SK-N-SH treated with all-trans-retinoic acid at 6 μM for 48 hours (cell line): ENCODE measurements around the gene PGM5.

Source experiments
- ATAC-seq: fragments of 200-7000 bp; cut with Tn5 transposase; 3 replicates; pipeline ENCODE4 v1.9.1; 2020; ENCODE audit warnings: mild to moderate bottlenecking, moderate library complexity
- ARNTL ChIP-seq: fragments of 450-650 bp; formaldehyde crosslinking; IDR thresholded peaks from 2 replicates; pipeline ENCODE4 v1.5.0; 2020; ENCODE audit warnings: low read depth, mild to moderate bottlenecking, moderate library complexity, borderline replicate concordance
- CSDC2 ChIP-seq: fragments of 250-450 bp; sonication (Bioruptor Pico); IDR thresholded peaks from 2 replicates; pipeline ENCODE4 v1.5.0; 2020; ENCODE audit warnings: mild to moderate bottlenecking, moderate library complexity
- ESRRG ChIP-seq: fragments of 250-450 bp; sonication (Bioruptor Pico); IDR thresholded peaks from 2 replicates; pipeline ENCODE4 v1.6.1; 2021; ENCODE audit warnings: mild to moderate bottlenecking
- GLIS3 ChIP-seq: fragments of 250-450 bp; sonication (Bioruptor Pico); IDR thresholded peaks from 2 replicates; pipeline ENCODE4 v1.5.0; 2020; ENCODE audit warnings: mild to moderate bottlenecking, moderate library complexity
- ISL1 ChIP-seq: fragments of 250-450 bp; sonication (Bioruptor Pico); IDR thresholded peaks from 2 replicates; pipeline ENCODE4 v2.1.2; 2022; ENCODE audit warnings: mild to moderate bottlenecking, moderate library complexity
- OSR1 ChIP-seq: fragments of 250-450 bp; sonication (Bioruptor Pico); IDR thresholded peaks from 2 replicates; pipeline ENCODE4 v1.8.0; 2022; ENCODE audit warnings: moderate library complexity, mild to moderate bottlenecking, inconsistent platforms
- PPARA ChIP-seq: fragments of 250-450 bp; sonication (Bioruptor Pico); IDR thresholded peaks from 2 replicates; pipeline ENCODE4 v1.5.0; 2020; ENCODE audit warnings: mild to moderate bottlenecking, borderline replicate concordance
- RARB ChIP-seq: fragments of 250-450 bp; sonication (Bioruptor Pico); IDR thresholded peaks from 2 replicates; pipeline ENCODE4 v1.8.0; 2021; ENCODE audit warnings: mild to moderate bottlenecking, moderate library complexity
- SNAI2 ChIP-seq: fragments of 250-450 bp; sonication (Bioruptor Pico); IDR thresholded peaks from 2 replicates; pipeline ENCODE4 v1.5.0; 2020; ENCODE audit warnings: mild to moderate bottlenecking, moderate library complexity
- TCF4 ChIP-seq: fragments of 250-450 bp; sonication (Bioruptor Pico); IDR thresholded peaks from 2 replicates; pipeline ENCODE4 v1.8.0; 2021; ENCODE audit warnings: mild to moderate bottlenecking, moderate library complexity, borderline replicate concordance
- TOX ChIP-seq: fragments of 250-450 bp; sonication (Bioruptor Pico); IDR thresholded peaks from 2 replicates; pipeline ENCODE4 v1.8.0; 2021; ENCODE audit warnings: mild to moderate bottlenecking, moderate library complexity, borderline replicate concordance
- ZC3H10 ChIP-seq: fragments of 250-450 bp; sonication (Bioruptor Pico); IDR thresholded peaks from 2 replicates; pipeline ENCODE4 v1.5.1; 2021; ENCODE audit warnings: mild to moderate bottlenecking, moderate library complexity
- ZFP3 ChIP-seq: fragments of 250-450 bp; sonication (Bioruptor Pico); IDR thresholded peaks from 2 replicates; pipeline ENCODE4 v1.5.0; 2020; ENCODE audit warnings: mild to moderate bottlenecking, moderate library complexity
- ZFP30 ChIP-seq: fragments of 450-650 bp; formaldehyde crosslinking; IDR thresholded peaks from 2 replicates; pipeline ENCODE4 v1.5.0; 2022; ENCODE audit warnings: mild to moderate bottlenecking, moderate library complexity
- ZNF565 ChIP-seq: fragments of 450-650 bp; formaldehyde crosslinking; conservative IDR thresholded peaks from 2 replicates; pipeline ENCODE4 v1.5.0; 2020; ENCODE audit warnings: low read depth, mild to moderate bottlenecking, moderate library complexity
- ZNF70 ChIP-seq: fragments of 450-650 bp; formaldehyde crosslinking; IDR thresholded peaks from 2 replicates; pipeline ENCODE4 v1.5.0; 2020; ENCODE audit warnings: mild to moderate bottlenecking, moderate library complexity
- ZNF8 ChIP-seq: fragments of 450-650 bp; formaldehyde crosslinking; IDR thresholded peaks from 2 replicates; pipeline ENCODE4 v1.5.0; 2020; ENCODE audit warnings: mild to moderate bottlenecking, moderate library complexity
- TF ChIP-seq, protein P1 (sequence below): fragments of 250-450 bp; sonication (Bioruptor Pico); IDR thresholded peaks from 2 replicates; pipeline ENCODE4 v1.5.1; 2021; ENCODE audit warnings: mild to moderate bottlenecking, moderate library complexity
- TF ChIP-seq, protein P2 (sequence below): fragments of 250-450 bp; sonication (Bioruptor Pico); IDR thresholded peaks from 2 replicates; pipeline ENCODE4 v1.8.0; 2021; ENCODE audit warnings: low read depth, mild to moderate bottlenecking, moderate library complexity, borderline replicate concordance
- TF ChIP-seq, protein P3 (sequence below): fragments of 250-450 bp; sonication (Bioruptor Pico); IDR thresholded peaks from 2 replicates; pipeline ENCODE4 v1.5.1; 2020; ENCODE audit warnings: low read depth, mild to moderate bottlenecking, moderate library complexity
- TF ChIP-seq, protein P4 (sequence below): fragments of 250-450 bp; sonication (Bioruptor Pico); IDR thresholded peaks from 2 replicates; pipeline ENCODE4 v1.8.0; 2020; ENCODE audit warnings: mild to moderate bottlenecking, moderate library complexity, borderline replicate concordance
- TF ChIP-seq, protein P5 (sequence below): fragments of 250-450 bp; sonication (Bioruptor Pico); IDR thresholded peaks from 2 replicates; pipeline ENCODE4 v1.5.0; 2020; ENCODE audit warnings: mild to moderate bottlenecking, moderate library complexity

The PGM5 gene

DNA sequence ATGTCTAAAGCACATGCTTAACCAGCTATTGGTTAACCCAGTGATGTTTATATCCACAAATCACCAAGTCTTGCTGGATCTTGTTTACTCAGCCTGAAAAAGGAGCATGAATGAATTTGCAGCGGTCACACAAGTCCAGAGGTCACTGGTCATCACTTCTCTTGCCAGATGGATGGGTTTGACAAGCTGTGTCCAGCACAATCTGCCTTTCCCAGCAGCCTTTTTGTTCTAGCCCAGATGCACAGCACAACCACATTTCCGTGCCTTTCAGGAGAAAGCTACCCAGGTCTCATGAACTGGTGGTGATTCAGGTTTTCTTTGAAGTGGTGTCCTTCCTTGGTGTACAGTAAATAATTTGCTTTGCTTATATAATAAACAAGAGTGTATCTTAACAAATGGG, 152.1 kb downstream of the PGM5 start:
- ATAC-seq = no peak
- TF ChIP-seq OSR1 (no peak), ISL1 (CRISPR knock-in tag) (no peak), ZNF8 (CRISPR knock-in tag) (no peak), ZNF70 (no peak)
- TF ChIP-seq, protein P1, sequence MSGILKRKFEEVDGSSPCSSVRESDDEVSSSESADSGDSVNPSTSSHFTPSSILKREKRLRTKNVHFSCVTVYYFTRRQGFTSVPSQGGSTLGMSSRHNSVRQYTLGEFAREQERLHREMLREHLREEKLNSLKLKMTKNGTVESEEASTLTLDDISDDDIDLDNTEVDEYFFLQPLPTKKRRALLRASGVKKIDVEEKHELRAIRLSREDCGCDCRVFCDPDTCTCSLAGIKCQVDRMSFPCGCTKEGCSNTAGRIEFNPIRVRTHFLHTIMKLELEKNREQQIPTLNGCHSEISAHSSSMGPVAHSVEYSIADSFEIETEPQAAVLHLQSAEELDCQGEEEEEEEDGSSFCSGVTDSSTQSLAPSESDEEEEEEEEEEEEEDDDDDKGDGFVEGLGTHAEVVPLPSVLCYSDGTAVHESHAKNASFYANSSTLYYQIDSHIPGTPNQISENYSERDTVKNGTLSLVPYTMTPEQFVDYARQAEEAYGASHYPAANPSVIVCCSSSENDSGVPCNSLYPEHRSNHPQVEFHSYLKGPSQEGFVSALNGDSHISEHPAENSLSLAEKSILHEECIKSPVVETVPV (CRISPR knock-in tag) = no peak
- TF ChIP-seq, all 23 proteins: peak for 0

DNA sequence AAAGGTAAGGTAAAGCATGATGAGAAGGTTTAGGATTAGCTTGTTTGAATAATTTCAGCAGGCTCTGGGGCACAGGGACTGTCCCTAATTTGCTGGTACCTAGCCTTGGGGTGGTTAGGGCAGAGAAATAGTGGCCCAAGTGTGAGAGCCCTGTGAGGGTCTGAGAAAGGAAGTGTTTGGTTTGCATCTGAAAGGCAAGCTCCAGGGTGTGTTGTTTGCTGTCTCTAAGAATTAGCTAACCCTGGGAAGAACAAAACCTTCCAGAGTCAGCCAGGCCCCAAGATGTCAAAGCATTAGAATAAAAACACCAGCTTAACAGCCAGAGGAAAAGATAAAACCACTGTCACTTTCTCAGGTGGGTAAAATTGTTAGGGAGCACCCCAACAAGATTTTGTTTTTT, 153.3 kb downstream of the PGM5 start:
- TF ChIP-seq RARB (CRISPR knock-in tag) (no peak), SNAI2 (CRISPR knock-in tag) (no peak), ZFP3 (no peak), TCF4 (CRISPR knock-in tag) (no peak), OSR1 (no peak), CSDC2 (CRISPR knock-in tag) (no peak), TOX (no peak), PPARA (no peak)
- ATAC-seq = no peak

DNA sequence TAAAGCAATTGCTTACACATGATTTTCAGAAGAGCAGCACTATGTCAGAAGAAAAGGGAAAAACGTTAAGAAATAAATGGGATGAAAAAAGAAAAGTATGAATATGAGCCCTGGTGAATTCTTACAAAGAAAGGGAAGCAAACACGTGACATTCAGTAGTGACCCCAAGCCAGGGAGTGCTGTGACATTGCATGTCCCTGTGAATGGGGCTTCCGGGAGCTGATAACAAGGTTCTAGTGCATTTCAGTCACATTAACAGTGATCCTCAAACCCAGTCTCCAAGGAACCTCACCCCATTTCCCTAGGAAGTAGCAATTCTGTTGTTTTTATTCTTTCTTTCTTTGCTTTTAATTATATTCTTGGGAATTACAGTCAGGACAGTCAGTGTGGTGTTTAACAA, 157.0 kb downstream of the PGM5 start:
- TF ChIP-seq ZC3H10 (CRISPR knock-in tag) (no peak), ZNF70 (no peak), RARB (CRISPR knock-in tag) (no peak), ESRRG (CRISPR knock-in tag) (no peak), PPARA (no peak), ISL1 (CRISPR knock-in tag) (no peak), SNAI2 (CRISPR knock-in tag) (no peak), GLIS3 (CRISPR knock-in tag) (no peak), TCF4 (CRISPR knock-in tag) (no peak), ZFP3 (no peak), ZFP30 (no peak), TOX (no peak), CSDC2 (CRISPR knock-in tag) (no peak), ZNF565 (CRISPR knock-in tag) (no peak), ARNTL (CRISPR knock-in tag) (no peak)
- TF ChIP-seq, protein P2, sequence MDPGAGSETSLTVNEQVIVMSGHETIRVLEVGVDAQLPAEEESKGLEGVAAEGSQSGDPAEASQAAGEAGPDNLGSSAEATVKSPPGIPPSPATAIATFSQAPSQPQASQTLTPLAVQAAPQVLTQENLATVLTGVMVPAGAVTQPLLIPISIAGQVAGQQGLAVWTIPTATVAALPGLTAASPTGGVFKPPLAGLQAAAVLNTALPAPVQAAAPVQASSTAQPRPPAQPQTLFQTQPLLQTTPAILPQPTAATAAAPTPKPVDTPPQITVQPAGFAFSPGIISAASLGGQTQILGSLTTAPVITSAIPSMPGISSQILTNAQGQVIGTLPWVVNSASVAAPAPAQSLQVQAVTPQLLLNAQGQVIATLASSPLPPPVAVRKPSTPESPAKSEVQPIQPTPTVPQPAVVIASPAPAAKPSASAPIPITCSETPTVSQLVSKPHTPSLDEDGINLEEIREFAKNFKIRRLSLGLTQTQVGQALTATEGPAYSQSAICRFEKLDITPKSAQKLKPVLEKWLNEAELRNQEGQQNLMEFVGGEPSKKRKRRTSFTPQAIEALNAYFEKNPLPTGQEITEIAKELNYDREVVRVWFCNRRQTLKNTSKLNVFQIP (CRISPR knock-in tag) = no peak
- TF ChIP-seq, protein P1 (CRISPR knock-in tag) = no peak
- TF ChIP-seq, protein P3, sequence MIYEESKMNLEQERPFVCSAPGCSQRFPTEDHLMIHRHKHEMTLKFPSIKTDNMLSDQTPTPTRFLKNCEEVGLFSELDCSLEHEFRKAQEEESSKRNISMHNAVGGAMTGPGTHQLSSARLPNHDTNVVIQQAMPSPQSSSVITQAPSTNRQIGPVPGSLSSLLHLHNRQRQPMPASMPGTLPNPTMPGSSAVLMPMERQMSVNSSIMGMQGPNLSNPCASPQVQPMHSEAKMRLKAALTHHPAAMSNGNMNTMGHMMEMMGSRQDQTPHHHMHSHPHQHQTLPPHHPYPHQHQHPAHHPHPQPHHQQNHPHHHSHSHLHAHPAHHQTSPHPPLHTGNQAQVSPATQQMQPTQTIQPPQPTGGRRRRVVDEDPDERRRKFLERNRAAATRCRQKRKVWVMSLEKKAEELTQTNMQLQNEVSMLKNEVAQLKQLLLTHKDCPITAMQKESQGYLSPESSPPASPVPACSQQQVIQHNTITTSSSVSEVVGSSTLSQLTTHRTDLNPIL = no peak
- TF ChIP-seq, protein P4, sequence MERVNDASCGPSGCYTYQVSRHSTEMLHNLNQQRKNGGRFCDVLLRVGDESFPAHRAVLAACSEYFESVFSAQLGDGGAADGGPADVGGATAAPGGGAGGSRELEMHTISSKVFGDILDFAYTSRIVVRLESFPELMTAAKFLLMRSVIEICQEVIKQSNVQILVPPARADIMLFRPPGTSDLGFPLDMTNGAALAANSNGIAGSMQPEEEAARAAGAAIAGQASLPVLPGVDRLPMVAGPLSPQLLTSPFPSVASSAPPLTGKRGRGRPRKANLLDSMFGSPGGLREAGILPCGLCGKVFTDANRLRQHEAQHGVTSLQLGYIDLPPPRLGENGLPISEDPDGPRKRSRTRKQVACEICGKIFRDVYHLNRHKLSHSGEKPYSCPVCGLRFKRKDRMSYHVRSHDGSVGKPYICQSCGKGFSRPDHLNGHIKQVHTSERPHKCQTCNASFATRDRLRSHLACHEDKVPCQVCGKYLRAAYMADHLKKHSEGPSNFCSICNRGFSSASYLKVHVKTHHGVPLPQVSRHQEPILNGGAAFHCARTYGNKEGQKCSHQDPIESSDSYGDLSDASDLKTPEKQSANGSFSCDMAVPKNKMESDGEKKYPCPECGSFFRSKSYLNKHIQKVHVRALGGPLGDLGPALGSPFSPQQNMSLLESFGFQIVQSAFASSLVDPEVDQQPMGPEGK (CRISPR knock-in tag) = no peak
- TF ChIP-seq, protein P5, sequence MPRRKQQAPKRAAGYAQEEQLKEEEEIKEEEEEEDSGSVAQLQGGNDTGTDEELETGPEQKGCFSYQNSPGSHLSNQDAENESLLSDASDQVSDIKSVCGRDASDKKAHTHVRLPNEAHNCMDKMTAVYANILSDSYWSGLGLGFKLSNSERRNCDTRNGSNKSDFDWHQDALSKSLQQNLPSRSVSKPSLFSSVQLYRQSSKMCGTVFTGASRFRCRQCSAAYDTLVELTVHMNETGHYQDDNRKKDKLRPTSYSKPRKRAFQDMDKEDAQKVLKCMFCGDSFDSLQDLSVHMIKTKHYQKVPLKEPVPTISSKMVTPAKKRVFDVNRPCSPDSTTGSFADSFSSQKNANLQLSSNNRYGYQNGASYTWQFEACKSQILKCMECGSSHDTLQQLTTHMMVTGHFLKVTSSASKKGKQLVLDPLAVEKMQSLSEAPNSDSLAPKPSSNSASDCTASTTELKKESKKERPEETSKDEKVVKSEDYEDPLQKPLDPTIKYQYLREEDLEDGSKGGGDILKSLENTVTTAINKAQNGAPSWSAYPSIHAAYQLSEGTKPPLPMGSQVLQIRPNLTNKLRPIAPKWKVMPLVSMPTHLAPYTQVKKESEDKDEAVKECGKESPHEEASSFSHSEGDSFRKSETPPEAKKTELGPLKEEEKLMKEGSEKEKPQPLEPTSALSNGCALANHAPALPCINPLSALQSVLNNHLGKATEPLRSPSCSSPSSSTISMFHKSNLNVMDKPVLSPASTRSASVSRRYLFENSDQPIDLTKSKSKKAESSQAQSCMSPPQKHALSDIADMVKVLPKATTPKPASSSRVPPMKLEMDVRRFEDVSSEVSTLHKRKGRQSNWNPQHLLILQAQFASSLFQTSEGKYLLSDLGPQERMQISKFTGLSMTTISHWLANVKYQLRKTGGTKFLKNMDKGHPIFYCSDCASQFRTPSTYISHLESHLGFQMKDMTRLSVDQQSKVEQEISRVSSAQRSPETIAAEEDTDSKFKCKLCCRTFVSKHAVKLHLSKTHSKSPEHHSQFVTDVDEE = no peak
- ATAC-seq = no peak
